ENCODE data around the gene EPS8L1.
"Not testable (repeated sequence)": the region's sequence is repeated elsewhere in the genome, so short reads cannot be mapped to it uniquely, and the experiment has no call there.

EPS8L1 gene

DNA sequence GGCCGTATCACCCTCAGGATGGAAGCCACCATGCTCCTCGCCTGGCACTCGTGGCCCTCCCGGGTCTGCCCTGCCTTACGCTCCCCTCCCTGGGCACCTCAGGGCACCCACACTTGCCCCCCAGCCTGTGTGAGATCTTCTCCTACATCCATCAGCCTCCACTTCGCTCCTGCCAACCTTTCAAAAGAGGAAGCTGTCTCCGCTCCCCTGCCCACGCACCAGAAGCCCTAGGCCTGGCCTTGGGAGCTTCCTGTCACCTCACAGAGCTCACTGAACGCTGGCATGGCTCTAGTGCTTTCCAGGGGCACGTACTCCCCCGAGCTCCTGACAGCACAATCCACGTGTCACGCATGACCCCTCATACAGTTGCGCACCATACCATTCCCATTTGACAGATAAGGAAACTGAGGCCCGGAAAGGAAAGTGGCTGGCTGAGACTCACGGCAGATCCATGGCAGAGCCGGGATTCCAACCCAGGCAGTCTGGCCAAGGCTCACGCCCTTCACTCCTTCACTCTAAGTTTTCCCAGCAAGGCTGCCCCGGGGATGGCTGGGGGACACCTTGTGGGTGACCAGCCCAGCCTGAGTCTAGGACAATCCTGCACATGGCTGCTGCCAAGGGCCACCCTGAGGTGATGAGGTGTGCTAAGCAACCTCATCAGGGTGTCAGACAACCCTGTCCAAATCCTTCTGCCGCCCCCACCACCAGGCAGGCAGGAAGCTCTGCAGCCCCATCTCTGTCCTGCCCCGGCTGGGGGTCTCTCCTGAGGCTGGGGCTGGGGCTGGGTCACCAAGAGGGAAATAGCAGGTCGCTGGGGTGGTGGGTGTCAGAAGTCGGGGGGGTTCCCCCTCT lies 22.4 kb downstream of the EPS8L1 start:
- no peak for DNase-seq

DNA sequence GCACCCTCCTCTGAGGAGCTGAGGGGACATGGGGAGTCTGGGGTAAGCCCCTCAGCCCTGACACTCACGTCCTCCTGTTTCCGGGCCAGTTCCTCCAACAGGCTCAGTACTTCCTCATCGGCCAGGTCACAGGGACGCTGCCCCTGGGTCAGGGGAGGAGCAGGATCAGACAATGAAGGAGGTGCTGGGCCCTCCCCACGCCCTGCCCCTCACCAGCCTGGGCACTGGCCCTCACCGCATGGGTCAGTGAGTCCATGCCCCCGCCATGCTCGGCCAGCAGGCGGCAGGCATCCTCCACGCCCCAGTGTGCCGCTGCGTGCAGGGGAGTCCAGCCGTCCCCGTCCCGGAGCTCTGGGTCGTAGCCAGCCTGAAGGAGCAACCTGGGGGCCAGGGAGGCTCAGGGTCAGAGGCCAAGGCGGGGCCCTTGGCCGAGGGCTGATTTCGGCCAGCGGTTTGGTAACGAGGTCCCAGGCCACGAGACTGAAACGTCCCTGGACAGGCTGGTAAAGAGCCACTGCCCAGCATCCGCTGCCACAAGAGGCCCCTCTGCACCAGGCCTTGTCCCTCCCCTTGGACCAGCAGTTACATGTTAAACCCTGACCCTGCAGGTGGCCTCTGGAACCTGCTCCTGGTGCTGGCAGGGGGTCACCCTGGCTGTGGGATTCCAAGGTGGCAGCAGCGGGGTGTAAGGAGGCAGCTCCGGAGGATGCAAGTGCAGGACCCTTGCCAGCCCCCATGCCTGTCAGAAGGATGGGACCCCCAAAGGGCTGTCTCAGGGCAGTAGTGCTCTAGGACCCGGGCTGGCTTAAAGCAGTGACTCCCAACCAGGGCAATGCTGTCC lies 23.3 kb downstream of the EPS8L1 start:
- no peak for DNase-seq

DNA sequence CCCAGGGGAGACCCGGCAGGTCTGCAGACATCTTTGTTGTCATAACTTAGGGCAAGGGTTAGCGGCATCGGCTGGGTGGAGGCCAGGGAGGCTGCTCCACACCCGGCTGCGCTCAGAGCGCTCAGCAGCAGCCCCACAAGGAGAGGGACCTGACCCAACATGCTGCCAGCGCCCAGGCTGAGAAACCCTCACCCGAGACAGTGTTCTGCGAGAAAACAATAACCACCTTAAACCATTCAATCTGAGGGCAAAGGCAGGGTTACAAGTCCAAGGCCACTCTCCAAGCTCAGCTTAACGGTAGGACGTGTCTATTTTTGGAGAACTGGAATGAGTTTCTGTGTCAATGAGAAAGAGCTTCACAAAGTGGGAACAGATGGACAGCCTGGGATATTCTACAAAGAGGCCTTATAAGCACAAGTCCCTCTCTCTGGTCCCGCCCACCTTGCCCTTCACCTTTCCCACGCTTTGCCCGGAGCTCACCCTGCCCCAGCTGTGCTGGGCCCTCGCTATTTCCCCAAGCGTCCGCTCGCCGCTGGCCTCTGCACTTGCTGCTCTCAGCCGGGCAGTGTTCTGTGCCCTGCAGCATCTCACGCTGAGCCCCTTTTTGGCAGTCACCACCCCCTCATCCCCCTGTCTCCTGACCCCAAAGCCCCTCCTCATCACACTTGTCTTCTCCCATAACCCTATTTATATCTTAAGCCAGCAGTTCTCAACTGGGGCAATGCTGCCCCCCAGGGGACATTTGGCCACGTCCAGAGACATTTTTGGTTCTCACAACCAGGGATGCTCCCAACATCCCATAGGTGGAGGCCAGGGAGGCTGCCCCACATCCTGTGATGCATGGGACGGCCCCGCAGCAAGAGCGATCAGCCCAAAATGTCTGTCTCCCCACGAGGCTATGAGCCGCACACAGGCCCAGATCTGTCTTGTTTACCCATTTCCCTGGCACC lies 24.2 kb downstream of the EPS8L1 start:
- DNase-seq = no peak

DNA sequence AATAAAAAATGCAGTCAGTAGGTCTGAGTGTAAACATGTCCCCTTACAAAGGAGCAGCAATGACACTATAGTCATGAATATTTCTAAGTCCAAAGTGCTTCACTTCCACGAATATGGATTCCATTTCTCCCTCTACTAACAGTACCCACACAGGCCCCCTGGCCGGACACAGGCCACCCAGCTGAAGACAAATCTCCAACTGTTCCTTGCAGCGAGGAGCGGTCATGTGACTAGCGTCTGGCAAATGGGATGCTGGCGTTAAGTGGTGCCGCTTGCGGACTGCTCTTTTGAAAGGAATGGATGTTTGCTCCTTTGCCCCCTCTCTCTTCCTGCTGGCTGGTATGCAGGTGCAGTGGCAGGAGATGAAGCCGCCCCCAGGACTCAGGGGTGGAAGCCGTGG lies 25.6 kb downstream of the EPS8L1 start:
- no peak for DNase-seq

DNA sequence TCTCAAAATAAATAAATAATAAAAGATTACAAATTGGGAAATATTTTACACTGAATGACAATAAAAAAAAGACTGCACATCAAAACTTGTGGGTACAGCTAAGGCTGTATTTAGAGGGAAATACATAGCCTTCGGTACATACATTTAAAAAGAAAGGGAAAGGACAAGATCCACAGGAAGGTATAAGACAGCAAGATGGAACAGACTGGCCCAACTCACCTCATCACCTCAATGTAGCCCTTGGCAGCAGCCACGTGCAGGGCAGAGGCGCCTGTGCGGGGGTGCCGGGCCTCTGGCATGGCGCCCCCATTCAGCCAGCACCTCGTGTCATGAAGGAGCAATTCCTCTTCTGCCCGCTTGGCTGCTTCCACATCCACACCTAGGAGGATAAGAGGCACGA lies 27.5 kb downstream of the EPS8L1 start:
- DNase-seq = no peak

DNA sequence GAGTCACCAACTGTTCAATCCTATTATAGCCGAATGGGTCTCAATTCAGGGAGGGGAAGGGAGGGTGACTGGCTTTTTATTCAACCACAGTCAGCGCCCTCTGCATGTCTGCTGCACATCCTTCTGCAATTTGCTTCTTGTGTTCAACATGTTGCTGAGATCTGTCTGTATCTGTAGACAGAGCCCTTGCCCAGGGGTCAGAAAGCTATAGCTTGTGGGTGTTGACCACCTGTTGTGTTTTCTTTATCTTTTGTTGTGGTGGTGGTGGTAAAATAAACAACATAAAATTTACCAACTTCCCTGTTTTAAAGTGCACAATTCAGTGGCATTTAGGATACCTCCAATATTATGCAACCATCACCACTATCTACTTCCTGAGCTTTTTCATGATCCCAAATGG lies 29.6 kb downstream of the EPS8L1 start:
- DNase-seq = no peak

DNA sequence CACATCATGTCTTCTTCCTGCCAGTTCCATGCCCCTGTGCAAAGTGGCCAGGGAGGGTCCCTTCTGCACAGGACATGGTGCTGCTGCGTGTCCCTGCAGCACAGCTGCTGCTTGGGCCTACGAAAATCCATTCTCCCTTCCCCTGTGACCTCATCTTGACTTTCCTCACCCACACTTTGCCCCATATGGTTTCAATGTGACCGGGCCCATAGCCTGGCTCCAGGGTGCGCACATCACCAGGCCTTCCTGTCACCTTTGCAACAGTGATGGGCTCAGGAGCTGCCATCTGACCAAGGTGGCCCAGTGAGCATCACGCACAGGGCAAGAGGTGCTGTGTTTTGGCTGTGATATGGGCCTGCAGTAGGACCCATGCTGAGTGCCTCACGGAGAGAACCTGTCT lies 30.9 kb downstream of the EPS8L1 start:
- no peak for DNase-seq

DNA sequence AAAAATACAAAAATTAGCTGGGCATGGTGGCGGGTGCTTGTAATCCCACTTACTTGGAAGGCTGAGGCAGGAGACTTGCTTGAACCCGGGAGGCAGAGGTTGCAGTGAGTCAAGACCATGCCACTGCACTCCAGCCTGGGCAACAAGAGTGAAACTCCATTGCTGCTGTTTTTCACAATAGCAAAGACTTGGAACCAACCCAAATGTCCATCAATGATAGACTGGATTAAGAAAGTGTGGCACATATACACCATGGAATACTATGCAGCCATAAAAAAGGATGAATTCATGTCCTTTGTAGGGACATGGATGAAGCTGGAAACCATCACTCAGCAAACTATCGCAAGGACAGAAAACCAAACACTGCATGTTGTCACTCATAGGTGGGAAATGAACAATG lies 31.6 kb downstream of the EPS8L1 start:
- DNase-seq = not testable (repeated sequence)

DNA sequence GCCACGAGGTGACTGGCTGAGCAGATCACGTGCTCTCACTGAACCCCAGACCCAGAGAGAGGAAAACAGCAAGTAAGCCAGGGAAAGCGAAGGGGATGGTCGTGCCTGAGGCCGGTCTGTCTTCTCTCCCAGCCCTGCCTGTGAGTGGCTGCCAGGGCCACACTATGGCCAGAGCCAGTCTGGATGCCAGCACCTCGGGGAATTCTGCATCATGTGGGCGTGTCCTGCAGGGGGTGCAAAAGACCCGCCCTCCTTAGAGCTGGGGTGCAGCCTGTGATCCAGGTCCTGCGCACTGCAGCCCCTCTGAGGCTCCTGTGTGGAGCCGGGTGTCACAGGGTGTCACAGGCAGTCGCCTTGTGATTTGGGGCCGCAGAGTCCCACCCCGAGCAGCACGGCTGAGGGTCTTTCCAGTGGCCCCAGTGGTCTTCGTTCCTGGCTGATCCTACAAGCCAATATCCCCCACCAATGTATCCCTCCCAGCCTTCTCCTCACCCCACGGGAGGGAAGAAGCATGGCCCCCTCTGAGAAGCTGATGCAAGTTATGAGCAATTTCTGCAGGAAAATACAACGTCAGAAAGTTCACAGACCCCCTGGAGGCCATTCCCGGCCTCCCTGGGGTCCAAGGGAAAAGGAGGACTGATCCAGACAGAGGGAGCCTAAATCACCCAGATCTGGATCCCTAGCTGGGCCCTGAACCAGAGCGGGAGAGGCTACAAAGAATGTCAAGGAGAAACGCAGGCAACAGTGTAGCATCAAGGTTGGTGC lies 34.0 kb downstream of the EPS8L1 start:
- no peak for DNase-seq

DNA sequence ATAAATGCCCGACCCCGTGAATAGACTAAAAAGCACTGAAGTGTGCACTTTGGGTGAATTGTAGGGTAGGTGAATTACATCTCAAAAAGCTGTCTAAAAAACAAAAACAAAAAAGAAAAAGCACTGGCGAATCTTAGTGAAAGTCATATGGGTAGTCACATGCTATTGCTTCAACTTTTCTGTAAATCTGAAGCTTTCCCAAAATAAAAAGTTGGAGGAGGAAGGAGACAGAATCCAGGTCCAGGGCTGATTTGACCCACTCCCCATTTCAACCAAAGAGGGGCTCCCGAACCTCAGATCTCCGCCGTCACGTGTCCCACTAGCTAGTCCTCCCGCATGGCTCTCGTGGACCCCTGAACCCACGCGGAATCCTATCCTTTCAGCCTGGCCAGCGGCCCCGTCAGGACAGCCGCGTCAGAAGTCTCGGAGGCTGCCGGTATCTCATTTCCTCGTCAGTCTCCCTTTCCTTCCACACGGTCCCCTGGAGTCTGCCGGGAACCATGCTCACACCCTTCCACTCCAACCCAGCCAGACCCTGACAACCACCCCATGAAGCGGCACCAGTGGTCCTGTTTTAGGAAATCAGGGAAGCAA lies 35.7 kb downstream of the EPS8L1 start:
- no peak for DNase-seq

DNA sequence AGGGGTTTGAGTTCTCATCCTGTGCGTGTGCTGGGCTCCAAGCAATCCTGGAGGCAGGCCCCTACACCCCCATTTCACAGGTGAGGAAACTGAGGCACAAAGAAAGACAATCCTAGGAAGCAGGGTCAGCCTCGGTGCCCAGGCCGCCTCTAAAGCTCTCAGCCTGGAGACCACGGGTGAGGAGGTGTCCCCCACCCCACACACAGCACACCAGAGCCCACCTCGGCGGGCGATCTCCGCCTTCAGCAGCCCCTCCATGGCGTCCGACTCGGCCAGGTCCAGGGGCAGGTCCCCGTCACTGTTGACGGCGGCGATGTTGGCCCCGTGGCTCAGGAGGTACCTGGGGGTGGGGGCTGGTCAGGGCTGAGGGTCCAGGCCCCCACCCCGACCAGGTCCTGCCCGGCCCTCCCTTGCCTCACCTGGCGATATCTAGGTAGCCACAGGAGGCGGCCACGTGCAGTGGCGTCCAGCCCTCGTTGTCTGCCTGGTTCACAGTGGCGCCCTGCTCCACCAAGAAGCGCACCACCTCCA lies 36.6 kb downstream of the EPS8L1 start:
- DNase-seq = no peak

DNA sequence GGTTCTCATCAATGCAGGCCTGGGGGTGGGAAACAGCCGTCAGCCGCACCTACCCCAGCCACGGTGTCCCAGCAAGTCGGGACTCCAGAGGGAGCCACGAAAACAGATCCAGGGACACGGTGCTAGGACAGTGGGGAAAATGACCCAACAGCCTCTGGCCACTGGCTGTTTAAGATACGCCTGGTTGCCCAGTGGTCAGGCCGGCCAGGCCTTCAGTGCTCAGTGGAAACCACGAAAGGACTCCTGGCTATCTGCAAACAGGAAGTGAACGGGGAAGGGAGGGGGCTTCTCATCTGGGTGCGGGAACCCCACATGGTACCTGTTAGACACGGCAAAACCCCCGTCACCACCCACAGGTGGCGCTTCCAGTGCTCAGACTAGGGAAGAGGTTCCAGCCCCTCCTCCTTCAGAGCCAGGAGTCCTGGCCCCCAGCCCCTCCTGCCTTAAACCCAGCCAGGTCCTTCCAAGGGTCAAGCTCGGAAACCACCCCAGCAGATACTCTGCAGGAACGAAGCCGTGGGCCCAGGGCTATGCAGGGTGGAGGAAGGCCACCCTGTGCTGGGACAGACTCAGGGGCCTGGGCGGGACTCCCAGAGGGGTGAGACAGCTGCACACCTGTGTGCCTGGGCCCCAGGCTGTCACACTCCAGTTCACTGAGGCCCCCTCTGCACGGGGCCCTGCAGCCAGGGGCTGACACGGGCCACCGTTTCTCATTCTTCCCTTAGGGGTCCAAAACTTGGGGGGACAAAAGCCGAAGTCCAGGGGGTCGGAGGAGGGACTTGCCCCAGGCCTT lies 37.3 kb downstream of the EPS8L1 start:
- DNase-seq = no peak

DNA sequence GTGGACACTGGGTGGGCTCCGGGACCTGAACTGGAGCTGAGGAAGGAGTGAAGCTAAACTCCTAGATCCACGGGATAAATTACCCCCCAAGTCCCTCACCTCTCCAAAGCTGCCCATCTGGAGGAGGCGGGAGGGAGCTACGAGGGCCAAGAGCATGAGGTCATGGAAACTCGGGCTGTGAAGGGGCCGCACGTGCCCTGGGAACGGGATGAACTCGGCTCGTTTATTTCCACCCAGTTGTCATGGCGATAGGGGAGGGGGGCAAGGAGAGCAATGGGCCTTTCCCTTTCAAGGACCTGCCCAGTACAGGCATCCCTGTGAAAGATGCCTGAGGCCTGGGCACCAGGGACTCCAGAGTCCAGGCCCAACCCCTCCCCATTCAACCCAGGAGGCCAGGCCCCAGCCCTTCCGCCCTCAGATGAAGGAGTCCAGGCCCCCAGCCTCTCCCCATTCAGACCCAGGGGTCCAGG lies 37.9 kb downstream of the EPS8L1 start:
- no peak for DNase-seq

DNA sequence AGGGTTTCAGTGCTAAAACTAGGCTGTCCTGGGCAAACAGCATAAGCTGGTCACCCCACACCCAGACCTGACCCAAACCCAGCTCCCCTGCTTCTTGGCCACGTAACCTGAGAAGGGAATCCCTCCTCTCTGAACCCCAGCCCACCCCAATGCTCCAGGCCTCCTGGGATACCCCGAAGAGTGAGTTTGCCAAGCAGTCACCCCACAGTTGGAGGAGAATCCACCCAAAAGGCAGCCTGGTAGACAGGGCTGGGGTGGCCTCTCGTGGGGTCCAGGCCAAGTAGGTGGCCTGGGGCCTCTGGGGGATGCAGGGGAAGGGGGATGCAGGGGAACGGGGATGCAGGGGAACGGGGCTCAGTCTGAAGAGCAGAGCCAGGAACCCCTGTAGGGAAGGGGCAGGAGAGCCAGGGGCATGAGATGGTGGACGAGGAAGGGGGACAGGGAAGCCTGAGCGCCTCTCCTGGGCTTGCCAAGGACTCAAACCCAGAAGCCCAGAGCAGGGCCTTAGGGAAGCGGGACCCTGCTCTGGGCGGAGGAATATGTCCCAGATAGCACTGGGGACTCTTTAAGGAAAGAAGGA lies 39.0 kb downstream of the EPS8L1 start:
- no peak for DNase-seq

DNA sequence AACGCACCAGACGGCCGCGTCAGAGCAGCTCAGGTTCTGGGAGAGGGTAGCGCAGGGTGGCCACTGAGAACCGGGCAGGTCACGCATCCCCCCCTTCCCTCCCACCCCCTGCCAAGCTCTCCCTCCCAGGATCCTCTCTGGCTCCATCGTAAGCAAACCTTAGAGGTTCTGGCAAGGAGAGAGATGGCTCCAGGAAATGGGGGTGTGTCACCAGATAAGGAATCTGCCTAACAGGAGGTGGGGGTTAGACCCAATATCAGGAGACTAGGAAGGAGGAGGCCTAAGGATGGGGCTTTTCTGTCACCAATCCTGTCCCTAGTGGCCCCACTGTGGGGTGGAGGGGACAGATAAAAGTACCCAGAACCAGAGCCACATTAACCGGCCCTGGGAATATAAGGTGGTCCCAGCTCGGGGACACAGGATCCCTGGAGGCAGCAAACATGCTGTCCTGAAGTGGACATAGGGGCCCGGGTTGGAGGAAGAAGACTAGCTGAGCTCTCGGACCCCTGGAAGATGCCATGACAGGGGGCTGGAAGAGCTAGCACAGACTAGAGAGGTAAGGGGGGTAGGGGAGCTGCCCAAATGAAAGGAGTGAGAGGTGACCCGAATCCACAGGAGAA lies 39.9 kb downstream of the EPS8L1 start:
- DNase-seq = no peak

DNA sequence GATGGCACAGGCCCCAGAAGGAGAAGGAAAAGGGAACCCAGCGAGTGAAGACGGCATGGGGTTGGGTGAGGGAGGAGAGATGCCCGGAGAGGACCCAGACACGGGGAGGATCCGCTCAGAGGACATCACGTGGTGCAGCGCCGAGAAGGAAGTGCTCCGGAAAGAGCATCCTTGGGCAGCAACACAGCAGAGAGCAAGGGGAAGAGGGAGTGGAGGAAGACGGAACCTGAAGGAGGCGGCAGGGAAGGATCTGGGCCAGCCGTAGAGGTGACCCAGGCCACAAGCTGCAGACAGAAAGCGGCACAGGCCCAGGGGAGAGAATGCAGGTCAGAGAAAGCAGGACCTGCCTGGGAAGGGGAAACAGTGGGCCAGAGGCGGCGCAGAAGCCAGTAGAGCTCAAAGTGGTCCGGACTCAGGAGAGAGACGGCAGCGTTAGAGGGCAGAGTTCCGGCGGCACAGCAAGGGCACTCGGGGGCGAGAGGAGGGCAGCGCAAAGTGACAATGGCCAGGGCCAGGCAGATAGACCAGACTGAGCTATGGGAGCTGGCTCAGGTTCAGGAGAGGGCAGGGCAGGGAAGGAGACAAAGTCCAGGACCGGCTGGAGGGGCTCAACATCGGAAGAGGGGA lies 40.7 kb downstream of the EPS8L1 start:
- DNase-seq = no peak

DNA sequence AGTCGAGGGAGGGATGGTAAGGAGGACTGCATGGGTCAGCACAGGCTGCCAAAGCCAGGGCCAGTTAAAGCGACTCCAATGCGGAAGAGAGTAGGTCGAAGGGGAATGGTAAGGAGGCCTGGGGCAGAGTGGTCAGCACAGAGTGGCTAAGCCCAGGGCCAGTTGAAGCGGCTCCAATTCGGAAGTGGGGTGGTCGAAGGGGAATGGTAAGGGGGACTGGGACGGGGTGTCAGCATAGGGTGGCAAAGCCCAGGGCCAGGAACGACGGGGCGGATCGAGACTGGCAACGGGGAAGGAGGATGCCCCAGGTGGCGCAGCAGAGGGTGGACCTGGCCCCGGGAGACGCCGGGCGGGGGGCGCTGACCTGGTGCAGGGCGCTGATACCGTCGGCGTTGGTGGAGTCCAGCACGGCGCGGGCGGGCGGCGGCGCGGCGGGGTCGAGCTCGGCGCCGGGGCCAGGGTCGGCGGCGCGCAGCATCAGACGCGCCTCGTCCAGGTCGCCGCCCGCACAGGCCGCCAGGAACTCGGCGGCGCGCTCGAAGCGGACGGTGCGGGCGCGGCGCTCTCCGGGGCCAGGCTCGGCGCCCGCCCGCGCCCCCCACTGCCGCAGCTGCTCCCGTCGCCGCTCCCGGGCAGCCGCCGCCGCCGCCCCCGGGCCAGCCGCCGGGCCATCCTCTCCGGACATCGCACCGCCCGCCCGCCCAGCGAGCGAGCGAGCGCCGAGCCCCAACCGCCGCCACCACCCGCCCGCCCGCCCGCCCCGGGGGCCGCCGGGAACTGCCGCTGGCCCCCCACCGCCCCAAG lies 41.4 kb downstream of the EPS8L1 start, which contains the start of gene PPP1R12C:
Gene PPP1R12C (minus strand): TSS at position 779 of the 804 bp plus-strand sequence. CDS start 94 bp downstream, at position 685.
- no peak for DNase-seq
